ENCODE measurements around the gene C5orf15. TPM values are rescaled to one million over a fixed set of nuclear protein-coding genes. Genes with fewer than 3 reads are reported as not detected.

The C5orf15 gene
- total RNA-seq, 1 experiment from 2014 or later, result 63.2 TPM

DNA sequence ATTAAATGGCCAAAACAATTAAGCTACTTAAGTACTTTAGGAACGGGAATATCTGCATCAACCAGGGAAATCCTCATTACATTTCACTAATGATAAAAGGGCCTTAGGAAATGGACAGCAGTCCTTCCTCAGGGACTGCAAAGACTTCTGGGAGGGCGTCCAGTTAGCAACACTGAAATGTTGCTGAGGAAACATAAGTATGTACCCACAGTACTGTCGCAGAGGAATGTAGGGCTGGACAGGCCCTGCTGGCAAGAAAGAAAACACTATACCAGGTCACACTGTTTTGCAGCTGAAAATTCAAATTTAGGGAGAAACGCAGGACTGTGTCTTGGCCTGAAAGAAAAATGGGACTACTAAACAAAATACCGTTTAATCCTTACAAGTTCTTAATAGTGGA is 1.3 kb downstream of the C5orf15 start:
- DNase-seq (ENCODE audit: low read depth, low spot score) (no peak), ATAC-seq (no peak)
- TF ChIP-seq TCF7L2 (IDR thresholded peaks at IDR 0.05; ENCODE audit: low read depth, low read length) (no peak), POLR2AphosphoS5 (IDR thresholded peaks at IDR 0.05; ENCODE audit: low read depth, low read length) (no peak), SIN3A (IDR thresholded peaks at IDR 0.05; ENCODE audit: borderline replicate concordance, insufficient read depth, low read depth, low read length) (no peak)
- TF ChIP-seq, protein P1, sequence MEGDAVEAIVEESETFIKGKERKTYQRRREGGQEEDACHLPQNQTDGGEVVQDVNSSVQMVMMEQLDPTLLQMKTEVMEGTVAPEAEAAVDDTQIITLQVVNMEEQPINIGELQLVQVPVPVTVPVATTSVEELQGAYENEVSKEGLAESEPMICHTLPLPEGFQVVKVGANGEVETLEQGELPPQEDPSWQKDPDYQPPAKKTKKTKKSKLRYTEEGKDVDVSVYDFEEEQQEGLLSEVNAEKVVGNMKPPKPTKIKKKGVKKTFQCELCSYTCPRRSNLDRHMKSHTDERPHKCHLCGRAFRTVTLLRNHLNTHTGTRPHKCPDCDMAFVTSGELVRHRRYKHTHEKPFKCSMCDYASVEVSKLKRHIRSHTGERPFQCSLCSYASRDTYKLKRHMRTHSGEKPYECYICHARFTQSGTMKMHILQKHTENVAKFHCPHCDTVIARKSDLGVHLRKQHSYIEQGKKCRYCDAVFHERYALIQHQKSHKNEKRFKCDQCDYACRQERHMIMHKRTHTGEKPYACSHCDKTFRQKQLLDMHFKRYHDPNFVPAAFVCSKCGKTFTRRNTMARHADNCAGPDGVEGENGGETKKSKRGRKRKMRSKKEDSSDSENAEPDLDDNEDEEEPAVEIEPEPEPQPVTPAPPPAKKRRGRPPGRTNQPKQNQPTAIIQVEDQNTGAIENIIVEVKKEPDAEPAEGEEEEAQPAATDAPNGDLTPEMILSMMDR (IDR thresholded peaks at IDR 0.05), result no peak
- H3K27ac ChIP-seq (ENCODE audit: low read length), result peak overlapping the region; percentile 92
- CTCF ChIA-PET, result no interaction called here
- POLR2A ChIA-PET, result interaction anchor here (0.6 kb wide), 2 partner anchors 198 to 511 kb away, joined by 3 read pairs; no protein-coding TSS in a partner anchor
- BruUV-seq (replicated peaks), result no TSS peak
- no peaks in the 10 kb centered on the region for H3K27me3 ChIP-seq (ENCODE audit: control insufficient read depth, insufficient read depth, low read length)
- H3K4me3 ChIP-seq (ENCODE audit: low read depth in 2 of 2, low read length in 2 of 2), result peak overlapping the region; percentile 91 to 92
- peaks cover 5% of the 10 kb centered on the region for H3K4me1 ChIP-seq (ENCODE audit: control insufficient read depth, insufficient read depth, low read length)
- intact Hi-C loops (cut with micrococcal nuclease; ENCODE audit: unreplicated experiment), result no loop called here
- in situ Hi-C loops (cut with HindIII; ENCODE audit: low pct_unique_long_range_greater_than_20kb, low sequenced_read_pairs), result no loop called here
- no peaks in the 10 kb centered on the region for H3K9me3 ChIP-seq (ENCODE audit: control insufficient read depth, insufficient read depth, low read depth, low read length)
- H3K36me3 ChIP-seq (ENCODE audit: control insufficient read depth, insufficient read depth, low read length), result no peaks in the 10 kb centered on the region

DNA sequence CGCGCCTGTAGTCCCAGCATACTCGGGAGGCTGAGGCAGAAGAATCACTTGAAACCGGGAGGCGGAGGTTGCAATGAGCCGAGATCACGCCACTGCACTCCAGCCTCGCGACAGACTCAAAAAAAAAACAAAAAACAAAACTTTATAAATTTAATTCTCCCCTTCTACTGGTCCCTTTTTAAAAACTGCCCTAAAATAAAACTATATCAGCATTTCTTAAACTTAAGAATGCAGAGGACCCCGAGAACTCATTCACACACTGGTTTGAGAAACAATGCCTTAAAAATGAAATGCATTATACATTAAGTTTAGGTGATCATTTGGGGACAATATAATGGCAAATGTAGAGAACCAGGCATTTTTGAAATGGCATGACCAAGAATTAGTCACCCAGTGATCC is 2.3 kb downstream of the C5orf15 start:
- BruUV-seq (replicated peaks), result TSS peak; percentile 26

More for the DNA sequence above, 2.3 kb downstream of the C5orf15 start:
- DNase-seq (ENCODE audit: low read depth, low spot score) (no peak), ATAC-seq (no peak)
- peaks cover 5% of the 10 kb centered on the region for H3K4me1 ChIP-seq (ENCODE audit: control insufficient read depth, insufficient read depth, low read length)
- H3K27me3 ChIP-seq (ENCODE audit: control insufficient read depth, insufficient read depth, low read length), result no peaks in the 10 kb centered on the region
- TF ChIP-seq, protein P1 (IDR thresholded peaks at IDR 0.05), result no peak
- TF ChIP-seq REST (IDR thresholded peaks at IDR 0.05; ENCODE audit: insufficient read depth in 1 of 2, low read depth in 2 of 2, low read length in 1 of 2) (no peak), POLR2AphosphoS5 (IDR thresholded peaks at IDR 0.05; ENCODE audit: low read depth, low read length) (no peak), SIN3A (IDR thresholded peaks at IDR 0.05; ENCODE audit: borderline replicate concordance, insufficient read depth, low read depth, low read length) (no peak), TCF7L2 (IDR thresholded peaks at IDR 0.05; ENCODE audit: low read depth, low read length) (no peak)
- H3K4me3 ChIP-seq (ENCODE audit: low read depth in 2 of 2, low read length in 2 of 2), result no peak overlapping the region
- no peaks in the 10 kb centered on the region for H3K9me3 ChIP-seq (ENCODE audit: control insufficient read depth, insufficient read depth, low read depth, low read length)
- POLR2A ChIA-PET, result interaction anchor here (0.6 kb wide), 1 partner anchor 41 kb away, joined by 3 read pairs; no protein-coding TSS in a partner anchor
- CTCF ChIA-PET, result no interaction called here
- intact Hi-C loops (cut with micrococcal nuclease; ENCODE audit: unreplicated experiment), result no loop called here
- no peaks in the 10 kb centered on the region for H3K36me3 ChIP-seq (ENCODE audit: control insufficient read depth, insufficient read depth, low read length)
- no peak overlapping the region for H3K27ac ChIP-seq (ENCODE audit: low read length)
- in situ Hi-C loops (cut with HindIII; ENCODE audit: low pct_unique_long_range_greater_than_20kb, low sequenced_read_pairs), result no loop called here
